SKM-1 (cell line): ENCODE results near the gene FBXL15.
"Not testable (repeated sequence)": the region's sequence is repeated elsewhere in the genome, so short reads cannot be mapped to it uniquely, and the experiment has no call there.

Source experiments
- DNase-seq: peaks from one replicate; lab custom pipeline; 2025; ENCODE audit not compliant: unreplicated experiment; lab: John Stamatoyannopoulos, UW

Gene FBXL15

DNA sequence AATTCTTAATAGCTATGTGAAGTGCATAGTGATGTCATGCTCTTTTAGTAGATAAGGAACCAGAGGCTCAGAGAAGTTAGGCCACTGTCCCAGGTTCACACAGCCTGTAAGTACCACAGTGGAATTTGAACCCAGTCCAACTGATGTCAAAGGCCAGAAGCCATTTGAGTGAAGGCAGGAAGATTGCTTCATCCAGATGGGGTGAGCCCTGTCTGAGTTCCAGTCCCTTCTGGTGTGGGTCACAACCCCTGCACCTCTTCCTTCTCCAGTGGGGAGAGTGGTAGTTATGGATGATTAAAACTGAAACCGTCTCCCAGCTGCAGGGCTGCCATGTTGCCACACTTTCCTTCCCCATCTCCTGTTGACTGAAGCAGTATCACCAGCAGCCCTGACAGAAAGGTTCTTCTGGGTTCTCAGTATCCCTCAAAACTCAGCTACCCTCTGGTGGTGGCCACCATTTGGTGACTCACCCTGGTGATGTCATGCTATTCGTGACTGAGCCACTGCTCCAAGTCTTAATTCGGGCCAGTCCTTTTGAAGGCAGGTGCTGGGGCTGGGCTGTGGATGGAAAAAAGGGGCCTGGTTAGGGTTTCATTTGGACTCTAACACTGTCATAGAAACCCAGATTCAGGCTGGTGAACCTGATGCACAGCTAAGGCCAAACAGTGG, 32.2 kb downstream of the FBXL15 start:
- peak; percentile 93 for DNase-seq

DNA sequence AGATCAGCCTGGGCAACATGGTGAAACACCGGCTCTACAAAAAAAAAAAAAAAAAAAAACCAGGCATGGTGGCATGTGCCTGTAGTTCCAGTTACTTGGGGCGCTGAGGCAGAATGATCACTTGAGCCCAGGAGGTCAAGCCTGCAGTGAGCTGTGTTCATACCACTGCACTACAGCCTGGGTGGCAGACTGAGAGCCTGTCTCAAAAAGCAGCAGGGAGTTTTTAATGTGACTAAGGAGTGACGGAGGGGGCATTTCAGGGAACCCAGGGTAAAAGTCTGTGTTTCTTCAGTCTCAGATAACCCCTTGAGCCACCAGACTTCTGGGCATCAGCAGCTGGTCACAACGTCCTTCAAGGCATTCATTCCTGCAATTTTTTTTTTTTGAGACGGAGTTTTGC, 32.9 kb downstream of the FBXL15 start:
- no peak for DNase-seq

DNA sequence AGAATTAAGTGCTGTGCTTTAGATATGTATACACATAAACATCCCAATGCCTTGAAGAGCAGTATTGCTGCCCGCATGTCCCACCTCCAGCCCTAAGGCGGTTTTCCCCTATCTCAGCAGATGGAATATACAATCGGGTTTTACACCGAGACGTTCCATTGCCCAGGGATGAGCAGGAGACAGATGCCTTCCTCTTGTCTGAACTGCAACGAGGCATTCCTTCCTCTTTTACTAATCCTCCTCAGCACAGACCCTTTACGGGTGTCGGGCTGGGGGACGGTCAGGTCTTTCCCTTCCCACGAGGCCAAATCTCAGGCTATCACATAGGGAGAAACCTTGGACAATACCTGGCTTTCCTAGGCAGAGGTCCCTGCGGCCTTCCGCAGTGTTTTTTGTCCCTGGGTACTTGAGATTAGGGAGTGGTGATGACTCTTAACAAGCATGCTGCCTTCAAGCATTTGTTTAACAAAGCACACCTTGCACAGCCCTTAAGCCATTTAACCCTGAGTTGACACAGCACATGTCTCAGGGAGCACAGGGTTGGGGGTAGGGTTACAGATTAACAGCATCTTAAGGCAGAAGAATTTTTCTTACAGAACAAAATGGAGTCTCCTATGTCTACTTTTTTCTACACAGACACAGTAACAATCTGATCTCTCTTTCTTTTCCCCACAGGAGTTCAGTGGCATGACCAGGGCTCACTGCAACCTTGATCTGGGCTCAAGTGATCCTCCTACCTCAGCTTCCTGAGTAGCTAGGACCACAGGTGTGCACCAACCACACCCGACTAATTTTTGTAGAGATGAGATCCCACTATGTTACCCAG, 34.2 kb downstream of the FBXL15 start:
- not testable (repeated sequence) for DNase-seq

DNA sequence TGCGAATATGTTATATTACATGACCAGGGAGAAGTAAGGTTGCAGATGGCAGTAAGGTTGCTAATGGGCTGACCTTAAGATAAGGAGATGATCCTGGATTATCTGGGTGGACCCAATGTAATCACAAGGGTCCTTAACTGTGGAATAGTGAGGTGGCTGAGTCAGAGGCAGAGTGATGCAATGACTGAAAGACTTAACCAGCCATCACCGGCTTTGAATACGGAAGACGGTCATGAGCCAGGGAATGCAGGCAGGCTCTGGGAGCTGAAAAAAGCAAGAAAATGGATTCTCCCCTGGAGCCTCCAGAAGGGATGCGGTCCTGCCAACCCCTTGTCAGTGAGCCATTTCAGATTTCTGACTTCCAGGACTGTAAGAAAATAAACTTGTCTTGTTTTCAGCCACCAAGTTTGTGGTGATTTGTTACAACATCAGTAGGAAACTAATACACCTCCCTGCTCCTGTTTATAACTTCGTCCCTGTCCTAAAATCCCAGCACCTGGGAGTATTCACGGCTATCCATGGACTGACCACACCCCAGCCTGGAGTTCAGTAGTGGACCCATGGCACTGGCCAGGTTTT, 35.3 kb downstream of the FBXL15 start:
- no peak for DNase-seq

DNA sequence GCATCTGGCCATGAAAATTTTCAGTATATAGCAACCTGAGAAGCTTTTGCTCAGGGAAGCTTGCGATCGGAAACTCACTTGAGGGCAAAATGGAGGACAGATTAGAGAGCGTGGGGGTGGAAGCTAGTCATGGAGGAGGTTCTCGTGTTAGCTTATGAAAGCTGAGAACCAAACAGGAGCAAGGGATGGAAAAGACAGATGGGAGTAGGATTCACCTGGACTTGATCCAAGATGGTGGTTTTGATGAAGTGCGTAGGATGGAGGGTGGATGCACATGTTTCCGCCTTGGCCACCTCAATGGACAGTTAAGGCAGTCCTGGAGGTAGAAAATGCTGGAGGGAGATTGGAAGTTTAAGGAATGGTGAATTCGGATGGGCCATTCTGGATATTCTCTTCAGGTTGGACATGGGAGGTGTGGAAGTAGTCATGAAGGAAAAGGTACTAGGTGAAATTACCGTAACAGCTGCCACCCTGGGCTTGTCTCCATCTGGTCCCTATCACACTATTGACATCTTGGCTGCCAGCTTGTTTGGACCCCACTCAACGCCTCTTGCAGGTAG, 37.0 kb downstream of the FBXL15 start:
- DNase-seq, result no peak

DNA sequence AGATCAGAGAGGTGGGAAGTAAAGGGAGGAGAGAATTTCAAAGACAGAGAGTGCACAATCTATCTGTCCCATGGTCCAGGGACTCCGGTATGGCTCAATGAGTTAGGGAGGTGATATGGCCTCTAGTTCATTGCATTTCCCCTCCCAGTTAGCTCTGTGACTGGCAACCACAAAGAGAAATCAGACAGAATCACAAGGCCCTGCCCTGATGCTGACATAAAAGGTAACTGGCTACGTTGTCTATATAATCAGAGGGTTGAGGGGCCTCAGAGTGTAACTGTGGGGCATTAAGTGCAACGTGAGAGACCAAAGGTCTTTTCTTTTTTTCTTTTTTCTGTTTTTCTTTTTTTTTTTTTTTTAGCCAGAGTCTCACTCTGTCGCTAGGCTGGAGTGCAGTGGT, 38.0 kb downstream of the FBXL15 start:
- DNase-seq, result no peak

DNA sequence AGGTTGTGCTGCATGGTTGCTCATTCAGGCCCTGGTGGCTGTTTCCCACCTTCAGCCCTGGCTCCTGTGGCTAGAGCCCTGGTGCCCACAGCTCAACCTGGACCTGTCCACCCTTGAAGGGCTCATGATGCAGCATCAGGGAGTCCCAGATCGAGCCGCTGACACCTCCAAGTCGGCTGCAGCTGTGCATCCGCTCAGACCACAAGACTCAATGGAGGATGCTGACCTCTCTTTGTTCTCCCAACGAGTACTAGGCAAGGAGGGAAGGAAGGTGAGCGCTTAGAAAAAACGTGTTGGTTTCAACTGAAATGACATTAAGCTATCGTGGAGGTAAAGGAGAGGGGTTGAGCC, 40.2 kb downstream of the FBXL15 start:
- DNase-seq, result no peak

DNA sequence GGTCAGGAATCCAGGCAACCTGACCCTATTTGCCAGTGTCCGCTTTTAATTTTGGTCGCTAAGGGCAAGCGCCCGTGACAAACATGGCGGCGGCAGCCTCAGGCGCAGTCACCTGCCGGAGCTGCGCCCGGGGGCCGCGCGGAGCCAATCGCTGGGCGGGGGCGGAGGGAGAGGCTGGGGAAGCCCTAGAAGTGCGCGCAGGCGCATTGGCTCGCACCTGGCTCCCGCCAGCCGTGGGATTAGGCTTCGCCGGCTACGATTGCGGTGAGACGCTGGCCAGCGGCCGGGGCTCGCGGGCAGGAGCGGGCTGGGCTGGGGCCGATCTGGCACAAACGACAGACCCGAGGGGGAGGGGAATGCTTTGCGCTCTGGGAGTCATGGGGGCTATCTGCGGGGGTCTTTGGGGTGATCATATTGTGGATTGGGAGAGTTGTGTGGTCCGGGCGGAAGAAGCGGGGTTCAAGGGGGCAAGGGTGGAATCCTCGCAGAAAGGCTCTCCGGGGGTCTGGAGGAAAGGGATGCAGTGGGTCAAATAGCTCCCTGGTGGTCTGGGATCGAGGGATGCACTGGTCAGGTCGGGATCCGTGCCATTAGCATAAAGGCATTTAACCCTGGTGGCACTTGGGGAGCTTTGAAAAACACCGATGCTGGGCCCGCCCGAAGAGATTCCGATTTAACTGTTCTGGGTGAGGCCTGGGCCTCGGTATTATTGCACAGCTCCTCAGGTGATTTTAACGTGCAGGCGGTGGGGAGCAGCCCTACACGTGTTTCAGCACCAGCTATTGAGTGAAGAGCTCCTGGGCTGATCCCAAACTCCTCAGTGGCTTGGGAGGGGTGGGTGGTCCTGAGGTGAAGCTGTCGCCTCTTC, 40.8 kb downstream of the FBXL15 start:
- DNase-seq, result peak; percentile 68

DNA sequence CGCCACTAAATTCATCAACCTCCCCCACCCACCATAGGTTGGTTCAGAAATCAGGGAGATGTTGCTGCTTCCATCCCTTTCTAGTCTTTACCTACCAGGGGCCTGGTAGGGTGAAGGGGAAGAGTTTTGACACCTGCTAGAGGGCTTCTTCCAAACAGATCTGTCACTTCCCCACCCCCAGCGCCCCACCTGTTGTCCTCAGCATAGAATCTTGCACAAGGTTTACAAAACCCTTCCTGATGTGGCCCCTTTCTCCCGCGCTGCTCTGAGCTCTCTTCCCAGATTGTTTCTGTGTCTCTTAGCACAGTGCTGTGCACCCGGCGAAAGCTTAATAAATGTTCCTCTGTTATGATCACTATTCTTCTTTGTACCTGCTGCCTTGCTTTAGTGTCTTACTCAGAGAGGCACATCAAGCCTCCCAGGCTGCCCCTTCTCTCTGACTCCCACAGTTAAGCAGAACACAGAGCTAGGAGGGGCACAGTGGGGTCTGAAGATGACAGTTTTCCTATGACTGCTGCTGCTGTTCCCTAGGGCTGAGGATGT, 41.9 kb downstream of the FBXL15 start:
- DNase-seq, result no peak

DNA sequence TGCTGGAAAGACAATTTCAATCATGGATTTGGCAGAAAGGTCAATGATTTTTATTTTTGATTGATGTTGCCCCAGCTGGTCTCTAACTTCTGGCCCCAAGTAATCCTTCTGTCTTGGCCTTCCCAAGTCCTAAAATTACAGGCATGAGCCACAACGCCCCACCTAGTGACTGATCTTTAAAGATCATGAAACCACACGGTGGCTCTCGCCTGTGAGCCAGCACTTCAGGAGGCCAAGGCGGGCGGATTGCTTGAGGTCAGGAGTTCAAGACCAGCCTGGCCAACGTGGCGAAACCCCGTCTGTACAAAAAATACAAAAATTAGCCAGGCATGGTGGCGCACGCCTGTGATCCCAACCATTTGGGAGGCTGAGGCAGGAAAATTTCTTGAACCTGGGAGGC, 43.3 kb downstream of the FBXL15 start:
- no peak for DNase-seq

DNA sequence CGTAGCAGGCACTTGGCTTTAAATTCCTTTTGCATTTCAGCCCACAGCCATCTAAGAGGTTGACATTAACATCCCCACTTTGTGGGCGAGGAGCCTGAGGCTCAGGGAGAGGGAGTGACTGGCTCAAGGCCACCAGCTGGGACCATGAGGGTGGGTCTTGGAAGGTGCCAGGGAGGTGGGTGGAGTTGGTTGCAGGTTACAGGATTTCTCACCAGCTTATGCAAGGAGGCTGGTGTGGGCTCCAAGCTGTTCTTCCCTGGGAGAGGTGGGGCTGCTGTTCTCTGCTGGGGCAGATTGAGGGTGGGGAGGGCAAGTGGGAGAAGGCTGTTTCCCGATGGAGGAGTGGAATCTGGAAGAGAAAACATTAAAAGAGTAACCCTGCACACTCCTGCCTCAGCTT, 44.8 kb downstream of the FBXL15 start:
- DNase-seq, result no peak

DNA sequence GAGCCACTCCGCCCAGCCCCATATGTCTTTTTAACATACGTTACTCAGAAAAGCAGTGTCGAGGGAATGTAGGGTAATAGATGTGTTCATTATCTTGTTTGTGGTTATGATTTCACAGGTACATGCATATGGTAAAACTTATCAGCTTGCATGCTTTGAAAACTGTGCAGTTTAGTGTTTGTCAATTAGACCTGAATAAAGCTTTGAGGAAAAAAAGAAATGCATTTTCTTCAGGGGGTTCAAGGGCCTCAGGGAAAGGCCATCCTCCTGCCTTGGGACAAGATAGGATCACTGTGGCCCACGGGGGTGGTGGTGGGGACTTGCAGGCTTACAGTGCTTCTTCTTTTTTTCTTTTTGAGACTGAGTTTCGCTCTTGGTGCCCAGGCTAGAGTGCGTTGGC, 46.7 kb downstream of the FBXL15 start:
- DNase-seq, result no peak

DNA sequence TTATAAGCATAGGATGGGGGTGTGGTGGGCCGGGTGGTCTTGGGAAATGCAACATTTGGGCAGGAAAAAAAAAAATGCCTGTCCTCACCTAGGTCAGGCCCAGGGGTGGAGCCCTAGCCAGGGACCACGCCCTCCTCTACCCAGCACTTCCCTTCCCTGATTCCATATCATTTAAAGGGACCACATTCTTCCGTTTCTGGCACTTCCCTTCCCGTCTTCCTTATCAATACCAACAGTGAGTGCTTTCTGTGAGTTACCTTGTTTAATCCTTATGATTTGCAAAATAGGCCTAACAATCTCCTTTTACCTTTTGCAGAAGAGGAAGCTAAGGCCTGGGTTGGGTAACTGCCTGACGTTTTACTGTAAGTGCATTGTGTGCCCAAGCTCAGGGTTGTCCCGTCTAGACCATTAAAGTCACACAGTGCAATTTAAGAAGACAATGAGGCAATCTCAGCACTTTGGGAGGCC, 47.4 kb downstream of the FBXL15 start:
- DNase-seq, result peak; percentile 87

DNA sequence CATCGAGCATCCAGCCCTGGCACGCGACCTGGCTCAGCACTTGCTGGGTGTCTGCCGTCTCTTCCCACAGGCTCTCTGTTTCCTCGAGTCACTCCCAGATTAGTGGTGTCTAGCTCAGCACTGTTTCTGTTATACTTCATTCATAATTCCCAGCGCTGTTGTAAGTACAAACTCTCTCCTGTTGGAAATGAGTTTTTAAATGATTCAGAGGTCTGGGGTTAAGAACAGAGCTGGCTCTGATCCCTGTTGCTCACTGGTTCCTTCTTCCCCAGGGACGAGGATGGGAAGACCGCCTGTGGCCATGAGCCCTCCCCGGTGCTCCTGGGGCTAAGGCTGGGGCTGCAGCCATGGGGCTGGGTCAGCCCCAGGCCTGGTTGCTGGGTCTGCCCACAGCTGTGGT, 48.0 kb downstream of the FBXL15 start:
- DNase-seq, result no peak

DNA sequence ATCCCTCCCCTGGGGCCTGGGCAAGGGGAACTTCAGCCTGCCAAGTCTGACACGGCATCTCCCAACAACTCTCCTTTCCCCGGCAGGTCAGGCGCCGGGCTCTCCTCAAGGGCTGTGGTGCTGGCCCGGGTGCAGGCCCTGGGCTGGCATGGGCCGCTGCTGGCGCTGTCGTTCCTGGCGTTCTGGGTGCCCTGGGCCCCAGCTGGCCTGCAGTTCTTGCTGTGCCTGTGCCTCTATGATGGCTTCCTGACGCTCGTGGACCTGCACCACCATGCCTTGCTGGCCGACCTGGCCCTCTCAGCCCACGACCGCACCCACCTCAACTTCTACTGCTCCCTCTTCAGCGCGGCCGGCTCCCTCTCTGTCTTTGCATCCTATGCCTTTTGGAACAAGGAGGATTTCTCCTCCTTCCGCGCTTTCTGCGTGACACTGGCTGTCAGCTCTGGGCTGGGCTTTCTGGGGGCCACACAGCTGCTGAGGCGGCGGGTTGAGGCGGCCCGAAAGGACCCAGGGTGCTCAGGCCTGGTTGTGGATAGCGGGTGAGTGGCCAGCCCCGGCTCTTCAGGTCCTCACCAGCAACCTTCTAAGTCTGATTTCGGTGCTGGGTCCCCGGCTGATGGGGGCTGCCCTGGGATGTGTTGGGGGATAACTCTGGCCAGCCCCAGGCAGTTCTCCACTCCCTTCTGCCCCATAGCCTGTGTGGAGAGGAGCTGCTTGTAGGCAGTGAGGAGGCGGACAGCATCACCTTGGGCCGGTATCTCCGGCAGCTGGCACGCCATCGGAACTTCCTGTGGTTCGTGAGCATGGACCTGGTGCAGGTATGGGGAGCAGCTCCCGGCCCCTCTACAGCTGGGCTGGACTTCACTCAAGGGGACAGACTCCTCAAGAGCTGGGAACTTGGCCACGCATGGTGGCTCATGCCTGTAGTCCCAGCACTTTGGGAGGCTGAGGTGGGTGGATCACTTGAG, 50.2 kb downstream of the FBXL15 start:
- DNase-seq, result no peak
